K562 (cell line): ENCODE data around the gene UPF2. TPM values are rescaled to one million over a fixed set of nuclear protein-coding genes. Genes with fewer than 3 reads are reported as not detected.

ENCODE experiments used
- ARID3A ChIP-seq: IDR thresholded peaks from 2 replicates; pipeline ENCODE4 v1.6.1; 2012; ENCODE audit warnings: low read depth, low read length, improper control_type of control experiment, borderline replicate concordance
- CUX1 ChIP-seq: fragments of 200-800 bp; sonication (Bioruptor generic); IDR thresholded peaks from 2 replicates; pipeline ENCODE4 v1.6.1; 2016; ENCODE audit warnings: missing genetic modification characterization, missing compliant biosample characterization
- DLX4 ChIP-seq: fragments of 250-450 bp; sonication (Bioruptor Pico); IDR thresholded peaks from 2 replicates; pipeline ENCODE4 v1.6.1; 2021; ENCODE audit warnings: mild to moderate bottlenecking
- HLTF ChIP-seq: fragments of 450-650 bp; IDR thresholded peaks from 2 replicates; pipeline ENCODE4 v1.6.1; 2016
- ILK ChIP-seq: fragments of 450-650 bp; IDR thresholded peaks from 2 replicates; pipeline ENCODE4 v1.6.1; 2016; ENCODE audit warnings: missing genetic modification characterization, low read depth, mild to moderate bottlenecking, missing compliant biosample characterization, moderate library complexity, borderline replicate concordance
- LCOR ChIP-seq: sonication (generic); formaldehyde crosslinking; IDR thresholded peaks from 2 replicates; pipeline ENCODE4 v1.8.0; 2022; ENCODE audit warnings: mild to moderate bottlenecking, missing genetic modification reagents
- POLR2AphosphoS5 ChIP-seq: IDR thresholded peaks from 2 replicates; pipeline ENCODE4 v1.6.1; 2011; ENCODE audit warnings: mild to moderate bottlenecking, low read depth, low read length, moderate library complexity; ENCODE audit not compliant: control insufficient read depth, insufficient read depth
- PTTG1 ChIP-seq: fragments of 450-650 bp; IDR thresholded peaks from 2 replicates; pipeline ENCODE4 v1.6.1; 2016; ENCODE audit warnings: low read depth, mild to moderate bottlenecking, missing genetic modification characterization, missing compliant biosample characterization
- RBM25 ChIP-seq: fragments of 200-400 bp; formaldehyde crosslinking; IDR thresholded peaks from 2 replicates; pipeline ENCODE4 v1.6.1; 2018; ENCODE audit warnings: low read length, low read depth, moderate library complexity; ENCODE audit not compliant: severe bottlenecking
- THAP7 ChIP-seq: fragments of 250-450 bp; sonication (Bioruptor Pico); IDR thresholded peaks from 2 replicates; pipeline ENCODE4 v1.5.0; 2021
- ZC3H8 ChIP-seq: fragments of 450-650 bp; IDR thresholded peaks from 2 replicates; pipeline ENCODE4 v1.6.1; 2017
- ZNF134 ChIP-seq: fragments of 250-450 bp; sonication (Bioruptor Pico); conservative IDR thresholded peaks from 2 replicates; pipeline ENCODE4 v1.4.0; 2020
- ZNF347 ChIP-seq: fragments of 450-650 bp; formaldehyde crosslinking; IDR thresholded peaks from 2 replicates; pipeline ENCODE4 v1.4.0; 2020; ENCODE audit warnings: low read depth, mild to moderate bottlenecking, moderate library complexity
- ZNF445 ChIP-seq: fragments of 250-450 bp; sonication (Bioruptor Pico); IDR thresholded peaks from 2 replicates; pipeline ENCODE4 v1.4.0; 2020; ENCODE audit warnings: low read depth, mild to moderate bottlenecking, moderate library complexity
- ZSCAN32 ChIP-seq: fragments of 450-650 bp; formaldehyde crosslinking; IDR thresholded peaks from 2 replicates; pipeline ENCODE4 v1.4.0; 2020; ENCODE audit warnings: mild to moderate bottlenecking, moderate library complexity
- polyA plus RNA-seq, 8 experiments: library from polyadenylated mRNA; depleted of rRNA in 4 of 8; stranded (reverse) in 5 of 8; unstranded in 3 of 8; fragments of >200 nt; fragmentation: Nextera tagmentation in 2 of 8; fragmentation: Illumina TruSeq in 1 of 8; extraction: Ambion mirVana in 2 of 8; extraction: Trizol in 1 of 8; gene quantifications; 2 replicates each; pipeline versions ENCODE4 v1.2.1 to v1.2.3, GENCODE V29; 2011 to 2014; ENCODE audit warnings: inconsistent platforms in 1 of 8, missing spikeins in 1 of 8
- total RNA-seq, 7 experiments: library from RNA; depleted of rRNA in 6 of 7; stranded (reverse); fragments of >200 nt in 6 of 7; fragmentation: Illumina TruSeq in 2 of 7; extraction: Trizol in 2 of 7; gene quantifications; 2 replicates each; pipeline versions ENCODE4 v1.2.1 to v1.2.3, GENCODE V29; 2011 to 2021; ENCODE audit warnings: low replicate concordance in 1 of 7
- TF ChIP-seq, protein P1 (sequence below), 2 experiments: fragments of 450-650 bp; conservative IDR thresholded peaks; 2 replicates each; pipeline ENCODE4 v1.6.1; 2017; ENCODE audit warnings: mild to moderate bottlenecking in 2 of 2, moderate library complexity in 2 of 2
- TF ChIP-seq, protein P2 (sequence below): fragments of 450-650 bp; IDR thresholded peaks from 2 replicates; pipeline ENCODE4 v1.6.1; 2016; ENCODE audit warnings: low read depth, mild to moderate bottlenecking, moderate library complexity

UPF2 gene
- total and polyA plus RNA-seq, 9 of the 15 experiments (the other 6 are each of a cell fraction or from before 2014, with no cell fraction given), result 13.9 to 37.7 (median 23.7) TPM

GRCh38 chr10:11896549-11897200, 145.9 kb downstream of the UPF2 start (continued):
- TF ChIP-seq, protein P1, sequence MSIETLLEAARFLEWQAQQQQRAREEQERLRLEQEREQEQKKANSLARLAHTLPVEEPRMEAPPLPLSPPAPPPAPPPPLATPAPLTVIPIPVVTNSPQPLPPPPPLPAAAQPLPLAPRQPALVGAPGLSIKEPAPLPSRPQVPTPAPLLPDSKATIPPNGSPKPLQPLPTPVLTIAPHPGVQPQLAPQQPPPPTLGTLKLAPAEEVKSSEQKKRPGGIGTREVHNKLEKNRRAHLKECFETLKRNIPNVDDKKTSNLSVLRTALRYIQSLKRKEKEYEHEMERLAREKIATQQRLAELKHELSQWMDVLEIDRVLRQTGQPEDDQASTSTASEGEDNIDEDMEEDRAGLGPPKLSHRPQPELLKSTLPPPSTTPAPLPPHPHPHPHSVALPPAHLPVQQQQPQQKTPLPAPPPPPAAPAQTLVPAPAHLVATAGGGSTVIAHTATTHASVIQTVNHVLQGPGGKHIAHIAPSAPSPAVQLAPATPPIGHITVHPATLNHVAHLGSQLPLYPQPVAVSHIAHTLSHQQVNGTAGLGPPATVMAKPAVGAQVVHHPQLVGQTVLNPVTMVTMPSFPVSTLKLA (conservative IDR thresholded peaks at IDR 0.05), result peak in 1 of 2 experiments; percentile 40; a peak in 1 of 4 replicates
- TF ChIP-seq LCOR (CRISPR knock-in tag) (no peak), RBM25 (peak; percentile 72), ILK (tag) (no peak), THAP7 (no peak), ZNF134 (CRISPR knock-in tag) (no peak), POLR2AphosphoS5 (peak; percentile 51; the same call in 1 of the 2 replicates), PTTG1 (tag) (no peak), DLX4 (CRISPR knock-in tag) (no peak), HLTF (no peak), ARID3A (peak; percentile 60; the same call in 1 of the 2 replicates), ZSCAN32 (CRISPR knock-in tag) (no peak), CUX1 (no peak), ZNF347 (CRISPR knock-in tag) (no peak), ZNF445 (CRISPR knock-in tag) (no peak), ZC3H8 (no peak)
- TF ChIP-seq, protein P2, sequence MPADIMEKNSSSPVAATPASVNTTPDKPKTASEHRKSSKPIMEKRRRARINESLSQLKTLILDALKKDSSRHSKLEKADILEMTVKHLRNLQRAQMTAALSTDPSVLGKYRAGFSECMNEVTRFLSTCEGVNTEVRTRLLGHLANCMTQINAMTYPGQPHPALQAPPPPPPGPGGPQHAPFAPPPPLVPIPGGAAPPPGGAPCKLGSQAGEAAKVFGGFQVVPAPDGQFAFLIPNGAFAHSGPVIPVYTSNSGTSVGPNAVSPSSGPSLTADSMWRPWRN, result no peak
